Measurements from ENCODE around the gene DRAP1. TPM values are rescaled to one million over a fixed set of nuclear protein-coding genes. Genes with fewer than 3 reads are reported as not detected.

DRAP1 gene
- total RNA-seq, 4 donors from 2014 or later = 15.7 to 63.2 (median 57.0) TPM

DNA sequence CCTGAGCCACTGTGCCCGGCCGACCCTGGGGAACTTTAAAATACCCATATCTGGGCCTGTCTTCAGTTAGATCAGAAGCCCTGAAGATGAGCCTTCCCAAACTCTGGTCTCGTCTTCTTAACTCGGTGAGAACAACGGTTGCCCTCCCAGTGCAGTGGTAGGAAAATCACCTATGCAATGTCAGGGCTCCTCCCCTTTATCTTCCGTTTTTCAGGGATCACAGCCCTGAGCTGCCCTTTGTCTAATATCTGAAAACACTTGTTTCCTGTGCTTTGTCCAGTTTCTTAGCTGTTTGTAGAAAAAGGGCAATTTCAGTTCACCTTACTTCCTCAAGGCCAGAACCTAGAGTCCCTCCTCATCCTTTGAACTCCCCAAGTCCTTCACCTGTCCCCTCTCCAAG lies 9.4 kb downstream of the DRAP1 start:
- DNase-seq = no peak
- TF ChIP-seq EP300 (IDR thresholded peaks at IDR 0.05; ENCODE audit: low read depth) = no peak
- TF ChIP-seq POLR2A (IDR thresholded peaks at IDR 0.05) = no peak
- TF ChIP-seq POLR2AphosphoS5 (IDR thresholded peaks at IDR 0.05) = no peak
- TF ChIP-seq, protein P1, sequence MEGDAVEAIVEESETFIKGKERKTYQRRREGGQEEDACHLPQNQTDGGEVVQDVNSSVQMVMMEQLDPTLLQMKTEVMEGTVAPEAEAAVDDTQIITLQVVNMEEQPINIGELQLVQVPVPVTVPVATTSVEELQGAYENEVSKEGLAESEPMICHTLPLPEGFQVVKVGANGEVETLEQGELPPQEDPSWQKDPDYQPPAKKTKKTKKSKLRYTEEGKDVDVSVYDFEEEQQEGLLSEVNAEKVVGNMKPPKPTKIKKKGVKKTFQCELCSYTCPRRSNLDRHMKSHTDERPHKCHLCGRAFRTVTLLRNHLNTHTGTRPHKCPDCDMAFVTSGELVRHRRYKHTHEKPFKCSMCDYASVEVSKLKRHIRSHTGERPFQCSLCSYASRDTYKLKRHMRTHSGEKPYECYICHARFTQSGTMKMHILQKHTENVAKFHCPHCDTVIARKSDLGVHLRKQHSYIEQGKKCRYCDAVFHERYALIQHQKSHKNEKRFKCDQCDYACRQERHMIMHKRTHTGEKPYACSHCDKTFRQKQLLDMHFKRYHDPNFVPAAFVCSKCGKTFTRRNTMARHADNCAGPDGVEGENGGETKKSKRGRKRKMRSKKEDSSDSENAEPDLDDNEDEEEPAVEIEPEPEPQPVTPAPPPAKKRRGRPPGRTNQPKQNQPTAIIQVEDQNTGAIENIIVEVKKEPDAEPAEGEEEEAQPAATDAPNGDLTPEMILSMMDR (IDR thresholded peaks at IDR 0.05) = no peak
- intact Hi-C loops (cut with DNase I; ENCODE audit: low total_unique reads) = no loop called here
- Histone ChIP-seq H3K27ac (peak overlapping the region in 2 of 4 donors; percentile 71 to 73), H3K36me3 (no peaks in the 10 kb centered on the region), H3K4me3 (no peak overlapping the region), H3K9me3 (no peaks in the 10 kb centered on the region), H3K4me1 (peaks cover 0 to 3% (median 0%) of the 10 kb centered on the region in 4 donors), H3K27me3 (peaks cover 9% of the 10 kb centered on the region)
- in situ Hi-C loops (cut with MboI; ENCODE audit: low pct_ligation_motif_present in 1 of 4, low pct_unique_long_range_greater_than_20kb in 1 of 4, low sequenced_read_pairs in 3 of 4) = no loop called here
- 50 to 80% methylated on average over 4 to 6 of the region's 6 CpGs for WGBS, 2 donors (ENCODE audit: low coverage in 1 of 2)

DNA sequence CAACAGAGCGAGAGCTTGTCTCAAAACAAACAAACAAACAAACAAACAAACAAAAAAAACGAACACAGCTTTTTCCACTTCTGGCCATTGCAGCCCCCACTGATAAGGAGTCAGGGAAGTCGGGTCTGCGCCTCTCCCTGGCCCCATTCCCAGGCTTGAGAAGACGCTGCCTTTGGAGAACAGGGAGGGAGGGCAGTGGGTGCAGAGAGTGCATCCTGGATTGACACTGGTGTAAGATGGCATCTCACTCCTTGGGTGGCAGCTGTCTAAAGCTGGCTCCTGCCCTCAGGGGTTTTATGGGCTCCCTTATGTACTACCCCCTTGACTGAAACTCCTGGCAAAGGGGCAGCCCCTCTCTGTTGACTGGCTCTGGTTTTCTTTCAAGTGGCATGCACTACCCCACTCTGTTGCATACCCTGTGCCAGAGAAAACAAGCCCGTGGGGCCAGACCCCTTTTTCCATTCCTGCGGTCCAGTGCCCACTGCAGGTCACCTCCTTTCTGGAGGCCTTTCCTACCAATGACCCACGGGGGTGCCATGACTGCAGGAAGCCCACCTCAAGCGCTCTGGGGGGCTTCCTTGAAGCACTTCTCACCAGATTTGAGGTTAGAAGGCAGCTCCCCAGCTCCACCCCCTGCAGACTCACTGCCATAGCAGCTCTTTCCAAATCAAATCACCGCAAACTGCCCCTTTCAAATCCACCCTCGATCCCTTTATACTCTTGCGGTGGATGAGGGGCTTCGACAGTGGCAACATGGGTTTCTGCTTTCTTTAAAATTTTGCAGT lies 12.7 kb downstream of the DRAP1 start:
- Histone ChIP-seq H3K4me1 (peaks cover 0 to 3% (median 0%) of the 10 kb centered on the region in 4 donors), H3K36me3 (no peaks in the 10 kb centered on the region), H3K27ac (no peak overlapping the region), H3K27me3 (peaks cover 11% of the 10 kb centered on the region), H3K4me3 (no peak overlapping the region), H3K9me3 (no peaks in the 10 kb centered on the region)
- TF ChIP-seq POLR2A (IDR thresholded peaks at IDR 0.05) (no peak), EP300 (IDR thresholded peaks at IDR 0.05; ENCODE audit: low read depth) (no peak), POLR2AphosphoS5 (IDR thresholded peaks at IDR 0.05) (no peak)
- TF ChIP-seq, protein P1 (IDR thresholded peaks at IDR 0.05) = no peak
- WGBS, 2 donors (ENCODE audit: low coverage in 1 of 2) = 51 to 66% methylated on average over 7 to 12 of the region's 13 CpGs
- intact Hi-C loops (cut with DNase I; ENCODE audit: low total_unique reads) (no loop called here), in situ Hi-C loops (cut with MboI; ENCODE audit: low pct_ligation_motif_present in 1 of 4, low pct_unique_long_range_greater_than_20kb in 1 of 4, low sequenced_read_pairs in 3 of 4) (no loop called here)
- no peak for DNase-seq

DNA sequence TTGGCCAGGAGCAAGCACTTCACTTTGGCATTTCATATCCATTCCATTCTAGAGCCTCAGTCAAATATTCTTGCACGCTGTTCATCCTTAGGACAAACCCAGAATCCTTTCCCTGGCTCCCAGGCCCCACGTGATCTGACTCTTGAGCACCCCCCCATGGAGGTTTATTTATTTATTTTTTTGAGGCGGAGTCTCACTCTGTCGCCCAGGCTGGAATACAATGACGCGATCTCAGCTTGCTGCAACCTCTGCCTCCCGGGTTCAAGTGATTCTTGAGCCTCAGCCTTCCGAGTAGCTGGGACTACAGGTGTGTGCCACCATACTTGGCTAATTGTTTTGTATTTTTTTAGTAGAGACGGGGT lies 13.3 kb downstream of the DRAP1 start:
- DNase-seq = no peak
- Histone ChIP-seq H3K27ac (no peak overlapping the region), H3K27me3 (peaks cover 16% of the 10 kb centered on the region), H3K4me3 (no peak overlapping the region), H3K36me3 (no peaks in the 10 kb centered on the region), H3K9me3 (no peaks in the 10 kb centered on the region), H3K4me1 (peaks cover 0 to 3% (median 0%) of the 10 kb centered on the region in 4 donors)
- intact Hi-C loops (cut with DNase I; ENCODE audit: low total_unique reads) = no loop called here
- WGBS, 2 donors (ENCODE audit: low coverage in 1 of 2) = 38 to 40% methylated on average over 1 to 9 of the region's 9 CpGs
- TF ChIP-seq EP300 (IDR thresholded peaks at IDR 0.05; ENCODE audit: low read depth) (no peak), POLR2AphosphoS5 (IDR thresholded peaks at IDR 0.05) (no peak)
- in situ Hi-C loops (cut with MboI; ENCODE audit: low pct_ligation_motif_present in 1 of 4, low pct_unique_long_range_greater_than_20kb in 1 of 4, low sequenced_read_pairs in 3 of 4) = no loop called here

DNA sequence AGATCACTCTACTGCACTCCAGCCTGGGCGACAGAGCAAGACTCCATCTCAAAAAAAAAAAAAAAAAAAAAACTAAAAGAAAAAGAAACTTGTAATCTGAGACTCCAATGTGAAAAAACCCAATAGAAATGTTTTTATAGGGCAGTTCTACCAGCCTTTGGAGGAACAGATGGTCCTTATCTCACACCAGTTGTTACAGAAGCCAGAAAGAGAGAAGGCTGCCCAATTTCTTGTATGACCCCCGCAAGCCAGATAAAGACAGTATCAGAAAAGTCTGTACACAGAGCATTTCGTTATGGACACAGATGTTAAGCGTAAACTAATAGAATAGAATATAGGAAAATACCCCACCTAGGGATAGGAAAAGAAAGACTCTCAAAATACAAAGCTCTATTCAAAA lies 14.8 kb downstream of the DRAP1 start:
- no peak for TF ChIP-seq EP300 (IDR thresholded peaks at IDR 0.05; ENCODE audit: low read depth)
- no peak for TF ChIP-seq POLR2AphosphoS5 (IDR thresholded peaks at IDR 0.05)
- TF ChIP-seq, protein P1 (IDR thresholded peaks at IDR 0.05) = no peak
- TF ChIP-seq POLR2A (IDR thresholded peaks at IDR 0.05) = no peak

More for the DNA sequence above, 14.8 kb downstream of the DRAP1 start:
- no peaks in the 10 kb centered on the region for H3K36me3 ChIP-seq
- H3K4me1 ChIP-seq = no peaks in the 10 kb centered on the region
- in situ Hi-C loops (cut with MboI; ENCODE audit: low pct_ligation_motif_present in 1 of 4, low pct_unique_long_range_greater_than_20kb in 1 of 4, low sequenced_read_pairs in 3 of 4) = no loop called here
- H3K9me3 ChIP-seq = no peaks in the 10 kb centered on the region
- no peak overlapping the region for H3K4me3 ChIP-seq
- H3K27ac ChIP-seq = no peak overlapping the region
- H3K27me3 ChIP-seq = peaks cover 18% of the 10 kb centered on the region
- no peak for DNase-seq
- intact Hi-C loops (cut with DNase I; ENCODE audit: low total_unique reads) = no loop called here
- 69 to 75% methylated on average over 4 of the region's 4 CpGs for WGBS, 2 donors (ENCODE audit: low coverage in 1 of 2)

Measured in transverse colon (tissue), 4 donors.